Uterus (tissue), 2 donors: ENCODE results near the gene STAT1.

Experiments used
- CTCF ChIP-seq, 4 experiments: fragments of 200-600 bp in 2 of 4; fragments of 450-650 bp in 2 of 4; sonication (generic) in 2 of 4; IDR thresholded peaks; one replicate each; pipeline ENCODE4 v1.5.1; 2016 to 2019; ENCODE audit warnings: antibody characterized with exemption in 4 of 4, mild to moderate bottlenecking in 2 of 4, moderate library complexity in 1 of 4
- POLR2A ChIP-seq, 2 donors: fragments of 450-650 bp; IDR thresholded peaks; one replicate each; pipeline ENCODE4 v1.6.1; 2016; ENCODE audit warnings: antibody characterized with exemption in 2 of 2, mild to moderate bottlenecking in 1 of 2, moderate library complexity in 1 of 2

- TF ChIP-seq CTCF (IDR thresholded peaks at IDR 0.05) (no peak), POLR2A (IDR thresholded peaks at IDR 0.05) (no peak)
Measured at GRCh38 chr2:191006997-191007783, 6.8 kb downstream of the STAT1 start.
